A549 (cell line): Measurements from ENCODE around the gene MED12L. TPM values are rescaled to one million over a fixed set of nuclear protein-coding genes. Genes with fewer than 3 reads are reported as not detected.

Experiments
- ATAC-seq, 2 experiments: fragments of 200-7000 bp in 1 of 2; fragments of >200 bp in 1 of 2; cut with Nextera tagmentation in 1 of 2; cut with Tn5 transposase in 1 of 2; 3 replicates each; pipeline versions ENCODE4 v1.8.0 to v1.9.1; 2018 to 2020; ENCODE audit warnings: mild to moderate bottlenecking in 1 of 2, moderate library complexity in 1 of 2
- CTCF ChIA-PET: fragments of 300-600 bp; sonication (Branson Sonifier 250); formaldehyde crosslinking; extraction: SDS; loops from one replicate; lab custom pipeline; 2021; ENCODE audit warnings: antibody characterized with exemption, inconsistent platforms; lab: Yijun Ruan, JAX
- POLR2A ChIA-PET: fragments of 350-600 bp; formaldehyde crosslinking; extraction: SDS; loops from one replicate; lab custom pipeline; 2021; ENCODE audit warnings: antibody characterized with exemption, inconsistent platforms; lab: Yijun Ruan, JAX
- DNase-seq, 2 experiments: peaks; one replicate each; pipeline versions ENCODE4 v3.0.0 to v3.0.0-alpha.2; 2011 to 2016; ENCODE audit warnings: low read depth in 1 of 2, low spot score in 1 of 2
- FAIRE-seq: peaks from 2 replicates; lab custom pipeline; 2011; peaks lifted over from hg19 to GRCh38; lab: Jason Lieb, UNC
- H3K27ac ChIP-seq, 2 experiments: fragments of >200 bp; sonication (Bioruptor Twin); formaldehyde crosslinking; 3 replicates each; pipeline ENCODE4 v1.5.1; 2016 to 2017
- H3K4me1 ChIP-seq: fragments of >200 bp; sonication (Bioruptor Twin); formaldehyde crosslinking; 3 replicates; pipeline ENCODE4 v1.6.1; 2016
- H3K4me2 ChIP-seq: fragments of >200 bp; sonication (Bioruptor Twin); formaldehyde crosslinking; 3 replicates; pipeline ENCODE4 v1.6.1; 2016
- H3K4me3 ChIP-seq: fragments of >200 bp; sonication (Bioruptor Twin); formaldehyde crosslinking; 3 replicates; pipeline ENCODE4 v1.5.1; 2016
- H3K9me3 ChIP-seq: fragments of >200 bp; sonication (Bioruptor Twin); formaldehyde crosslinking; 3 replicates; pipeline ENCODE4 v1.6.1; 2016
- ATOH8 ChIP-seq: fragments of 250-450 bp; sonication (Bioruptor Pico); IDR thresholded peaks from 2 replicates; pipeline ENCODE4 v1.5.0; 2020; ENCODE audit warnings: low read depth, mild to moderate bottlenecking, moderate library complexity
- BHLHE40 ChIP-seq: IDR thresholded peaks from 2 replicates; pipeline ENCODE4 v1.6.1; 2012; ENCODE audit warnings: low read depth, low read length, inconsistent platforms
- CBX2 ChIP-seq: fragments of 200-600 bp; sonication (generic); IDR thresholded peaks from 2 replicates; pipeline ENCODE4 v1.6.1; 2016; ENCODE audit warnings: low read depth, mild to moderate bottlenecking, borderline replicate concordance
- CEBPB ChIP-seq, 2 experiments: fragments of >200 bp in 1 of 2; sonication (Bioruptor Twin) in 1 of 2; formaldehyde crosslinking in 1 of 2; IDR thresholded peaks; 2 replicates each; pipeline ENCODE4 v1.6.1; 2012 to 2016
- CHD4 ChIP-seq: fragments of 200-600 bp; sonication (generic); IDR thresholded peaks from 2 replicates; pipeline ENCODE4 v1.6.1; 2016; ENCODE audit warnings: antibody characterized with exemption, mild to moderate bottlenecking, borderline replicate concordance
- CTCF ChIP-seq: fragments of >200 bp; sonication (Bioruptor Twin); formaldehyde crosslinking; IDR thresholded peaks from 3 replicates; pipeline ENCODE4 v1.5.1; 2016
- FOSB ChIP-seq: fragments of 250-450 bp; sonication (Bioruptor Pico); IDR thresholded peaks from 2 replicates; pipeline ENCODE4 v1.5.0; 2020; ENCODE audit warnings: mild to moderate bottlenecking, moderate library complexity
- FOSL2 ChIP-seq, 2 experiments: fragments of 450-650 bp in 1 of 2; fragments of >200 bp in 1 of 2; sonication (Bioruptor Twin) in 1 of 2; formaldehyde crosslinking; IDR thresholded peaks; 2 replicates each; pipeline versions ENCODE4 v1.5.0 to v1.6.1; 2016 to 2020; ENCODE audit warnings: mild to moderate bottlenecking in 1 of 2, moderate library complexity in 1 of 2
- HDAC2 ChIP-seq: fragments of 200-600 bp; sonication (generic); IDR thresholded peaks from 2 replicates; pipeline ENCODE4 v1.6.1; 2016
- HES2 ChIP-seq: fragments of >200 bp; sonication (Bioruptor Twin); formaldehyde crosslinking; IDR thresholded peaks from 2 replicates; pipeline ENCODE4 v1.6.1; 2016
- HEYL ChIP-seq: fragments of 250-450 bp; sonication (Bioruptor Pico); IDR thresholded peaks from 2 replicates; pipeline ENCODE4 v1.8.0; 2021; ENCODE audit warnings: mild to moderate bottlenecking, moderate library complexity
- HMGXB4 ChIP-seq: fragments of 250-450 bp; sonication (Bioruptor Pico); IDR thresholded peaks from 2 replicates; pipeline ENCODE4 v1.5.0; 2021; ENCODE audit warnings: mild to moderate bottlenecking, moderate library complexity, borderline replicate concordance
- HOXA7 ChIP-seq: fragments of 250-450 bp; sonication (Bioruptor Pico); IDR thresholded peaks from 2 replicates; pipeline ENCODE4 v1.5.0; 2020; ENCODE audit warnings: mild to moderate bottlenecking, moderate library complexity
- JUNB ChIP-seq: fragments of >200 bp; sonication (Bioruptor Twin); formaldehyde crosslinking; IDR thresholded peaks from 2 replicates; pipeline ENCODE4 v1.6.1; 2016
- KDM1A ChIP-seq: fragments of 200-600 bp; sonication (generic); IDR thresholded peaks from 2 replicates; pipeline ENCODE4 v1.6.1; 2016; ENCODE audit warnings: low read depth, mild to moderate bottlenecking
- KDM5A ChIP-seq: fragments of 200-600 bp; sonication (generic); IDR thresholded peaks from 2 replicates; pipeline ENCODE4 v1.6.1; 2016; ENCODE audit warnings: antibody characterized with exemption, mild to moderate bottlenecking
- MAZ ChIP-seq: fragments of 150-350 bp; IDR thresholded peaks from 2 replicates; pipeline ENCODE4 v1.6.1; 2014; ENCODE audit warnings: antibody characterized with exemption, low read depth, low read length, borderline replicate concordance
- MYC ChIP-seq: IDR thresholded peaks from 2 replicates; pipeline ENCODE4 v1.6.1; 2012; ENCODE audit warnings: mild to moderate bottlenecking, inconsistent platforms, low read length, improper control_type of control experiment, borderline replicate concordance
- NFE2L2 ChIP-seq: fragments of 150-350 bp; conservative IDR thresholded peaks from 2 replicates; pipeline ENCODE4 v1.6.1; 2014; ENCODE audit warnings: low read length
- PHF8 ChIP-seq: fragments of 200-600 bp; sonication (generic); IDR thresholded peaks from 2 replicates; pipeline ENCODE4 v1.6.1; 2016; ENCODE audit warnings: low read depth, mild to moderate bottlenecking, antibody characterized with exemption, moderate library complexity, borderline replicate concordance
- RFX5 ChIP-seq: fragments of 450-650 bp; IDR thresholded peaks from 2 replicates; pipeline ENCODE4 v1.7.1; 2014; ENCODE audit warnings: antibody characterized with exemption, mild to moderate bottlenecking, moderate library complexity
- SREBF2 ChIP-seq: fragments of 450-650 bp; IDR thresholded peaks from 2 replicates; pipeline ENCODE4 v1.6.1; 2014; ENCODE audit warnings: mild to moderate bottlenecking, moderate library complexity
- TFCP2L1 ChIP-seq: fragments of 250-450 bp; sonication (Bioruptor Pico); IDR thresholded peaks from 2 replicates; pipeline ENCODE4 v1.5.0; 2021; ENCODE audit warnings: mild to moderate bottlenecking
- TP53 ChIP-seq: fragments of 250-450 bp; sonication (Bioruptor Pico); IDR thresholded peaks from 2 replicates; pipeline ENCODE4 v1.5.0; 2021; ENCODE audit warnings: mild to moderate bottlenecking, moderate library complexity
- USF2 ChIP-seq: fragments of 450-650 bp; IDR thresholded peaks from 2 replicates; pipeline ENCODE4 v1.6.1; 2014; ENCODE audit warnings: antibody characterized with exemption
- ZFP36 ChIP-seq: fragments of 450-650 bp; IDR thresholded peaks from 2 replicates; pipeline ENCODE4 v1.6.1; 2014; ENCODE audit warnings: borderline replicate concordance; ENCODE audit not compliant: partially characterized antibody
- ZNF302 ChIP-seq: fragments of 250-450 bp; sonication (Bioruptor Pico); IDR thresholded peaks from 2 replicates; pipeline ENCODE4 v1.9.0; 2021; ENCODE audit warnings: inconsistent platforms, mild to moderate bottlenecking, moderate library complexity
- ZSCAN20 ChIP-seq: fragments of 250-450 bp; sonication (Bioruptor Pico); IDR thresholded peaks from 2 replicates; pipeline ENCODE4 v1.8.0; 2022; ENCODE audit warnings: mild to moderate bottlenecking, moderate library complexity
- WGBS: methylation state at CpG from one replicate; pipeline ENCODE4 v1.1.6; 2017; ENCODE audit errors: missing lambda C conversion rate; 5-methylcytosine and 5-hydroxymethylcytosine counted together
- polyA plus RNA-seq, 4 experiments: library from polyadenylated mRNA; depleted of rRNA in 3 of 4; stranded (reverse); fragments of >200 nt; fragmentation: RNase III in 1 of 4; extraction: RNeasy Plus Mini Kit Qiagen cat#74134 plus additional on column Dnase treatment in 1 of 4; gene quantifications; 2 replicates in 3 of 4; 3 replicates in 1 of 4; pipeline ENCODE4 v1.2.3, GENCODE V29; 2011 to 2017
- TF ChIP-seq, protein P1 (sequence below): IDR thresholded peaks from 2 replicates; pipeline ENCODE4 v1.6.1; 2012

Gene MED12L
- polyA plus RNA-seq, 2 of the 4 experiments (the other 2 are of a cell fraction) = 0.32 to 0.63 TPM

DNA sequence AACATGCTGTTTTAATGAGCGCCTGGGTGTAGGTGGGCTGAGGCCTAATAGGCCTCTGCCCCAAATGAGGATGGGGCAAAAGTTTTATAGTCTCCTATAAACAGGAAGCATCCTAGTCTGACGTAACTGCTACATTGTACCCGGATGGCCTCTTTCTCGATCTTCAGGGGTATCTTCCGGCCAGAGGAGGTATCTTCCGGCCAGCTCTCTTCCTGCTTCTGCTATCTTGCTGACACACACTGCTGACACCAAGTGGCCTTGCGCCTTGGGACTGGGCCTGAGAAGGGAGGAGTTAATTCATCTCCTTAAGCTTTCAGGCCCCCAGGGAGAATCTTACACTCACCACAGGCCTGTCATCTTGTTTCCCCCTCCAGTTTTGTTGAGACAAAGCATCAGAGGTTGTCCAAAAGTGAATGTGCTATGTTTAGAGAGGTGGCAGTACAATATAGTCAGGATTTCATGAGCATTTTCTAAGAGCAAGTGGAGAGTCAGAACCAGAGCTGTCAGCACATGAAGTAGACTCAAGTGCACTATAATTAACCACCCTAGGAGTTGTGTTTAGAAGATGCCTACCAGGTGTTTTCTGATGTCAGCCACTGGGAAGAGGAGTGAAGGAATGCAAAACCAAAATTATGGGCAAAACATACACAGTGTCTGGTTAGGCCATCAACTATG is 391.0 kb downstream of the MED12L start:
- no peak overlapping the region for H3K27ac ChIP-seq
- ATAC-seq (no peak), FAIRE-seq (no peak), DNase-seq (no peak)
- TF ChIP-seq CEBPB (IDR thresholded peaks at IDR 0.05) (no peak), MAZ (no peak), CHD4 (no peak), HOXA7 (no peak), JUNB (no peak), ZNF302 (CRISPR knock-in tag) (no peak), FOSL2 (IDR thresholded peaks at IDR 0.05) (no peak), FOSL2 (CRISPR knock-in tag; IDR thresholded peaks at IDR 0.05) (no peak), NFE2L2 (no peak), ZFP36 (no peak), KDM5A (no peak), MYC (no peak), HES2 (no peak), HMGXB4 (CRISPR knock-in tag) (no peak), USF2 (no peak), SREBF2 (no peak), RFX5 (no peak), TFCP2L1 (CRISPR knock-in tag) (no peak), HDAC2 (no peak), HEYL (CRISPR knock-in tag) (no peak)
- TF ChIP-seq, protein P1, sequence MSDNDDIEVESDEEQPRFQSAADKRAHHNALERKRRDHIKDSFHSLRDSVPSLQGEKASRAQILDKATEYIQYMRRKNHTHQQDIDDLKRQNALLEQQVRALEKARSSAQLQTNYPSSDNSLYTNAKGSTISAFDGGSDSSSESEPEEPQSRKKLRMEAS = no peak
- ChIA-PET CTCF (interaction anchor here (1.0 kb wide), 1 partner anchor 9 kb away, joined by 3 read pairs; no protein-coding TSS in a partner anchor), POLR2A (no interaction called here)
- 95% methylated on average over 7 of the region's 7 CpGs for WGBS
- no peak overlapping the region for H3K4me3 ChIP-seq
- H3K4me1 ChIP-seq = no peaks in the 10 kb centered on the region
- no peak overlapping the region for H3K4me2 ChIP-seq
- peaks cover 1% of the 10 kb centered on the region; the same call in 1 of the 3 replicates for H3K9me3 ChIP-seq

DNA sequence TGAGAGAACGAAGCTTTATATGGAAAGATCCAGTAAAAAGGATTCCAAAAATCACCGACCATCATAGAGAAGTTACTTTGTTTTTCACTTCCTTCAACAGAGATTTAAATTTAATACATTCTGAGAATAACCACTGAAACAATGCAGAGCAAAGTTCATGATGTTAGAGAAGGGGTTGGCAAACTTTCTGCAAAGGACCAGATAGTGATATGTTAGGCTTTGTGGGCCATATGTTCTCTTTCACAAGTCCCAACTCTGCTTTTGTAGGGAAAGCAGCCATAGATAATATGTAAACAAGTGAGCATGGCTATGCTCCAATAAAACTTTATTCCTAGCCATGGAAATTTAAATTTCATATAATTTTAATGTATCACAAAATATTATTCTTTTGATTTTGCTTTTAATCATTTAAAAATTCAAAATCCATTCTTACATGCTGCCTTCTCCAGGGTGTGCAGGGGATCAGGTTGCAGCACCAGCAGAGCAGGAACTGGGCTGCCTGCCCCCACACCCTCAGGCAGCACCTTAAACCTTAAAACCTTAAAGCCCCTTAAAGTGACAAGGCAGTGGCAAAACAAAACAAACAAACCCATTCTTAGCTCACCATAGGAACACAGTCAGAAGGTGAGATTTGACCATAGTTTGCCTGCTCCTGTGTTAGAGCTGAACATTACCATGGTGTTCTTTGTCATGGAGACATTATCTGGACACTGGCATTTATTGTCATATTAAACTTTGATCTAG is 392.3 kb downstream of the MED12L start:
- no peak for ATAC-seq
- POLR2A ChIA-PET = interaction anchor here (0.5 kb wide), 1 partner anchor 289 kb away, joined by 4 read pairs; no protein-coding TSS in a partner anchor
- Histone ChIP-seq H3K4me1 (no peaks in the 10 kb centered on the region), H3K27ac (no peak overlapping the region), H3K4me3 (no peak overlapping the region), H3K9me3 (peaks cover 6% of the 10 kb centered on the region; the same call in 1 of the 3 replicates), H3K4me2 (no peak overlapping the region)
- CTCF ChIA-PET = interaction anchor here (1.0 kb wide), 2 partner anchors 9 to 11 kb away, joined by 3 to 4 read pairs; no protein-coding TSS in a partner anchor
- FAIRE-seq = no peak
- DNase-seq = no peak
- TF ChIP-seq ZNF302 (CRISPR knock-in tag) (no peak), KDM1A (no peak), FOSB (CRISPR knock-in tag) (no peak), TP53 (CRISPR knock-in tag) (no peak), BHLHE40 (no peak), ZSCAN20 (CRISPR knock-in tag) (no peak), HEYL (CRISPR knock-in tag) (no peak), CBX2 (no peak), CTCF (no peak), ATOH8 (no peak), PHF8 (no peak)
- TF ChIP-seq, protein P1 = no peak
- WGBS = 84% methylated on average over 2 of the region's 2 CpGs
